Breast epithelium (tissue), 4 donors: Measurements from ENCODE around the gene GPLD1. TPM values are rescaled to one million over a fixed set of nuclear protein-coding genes. Genes with fewer than 3 reads are reported as not detected.

Experiments
- DNase-seq, 2 donors: peaks; one replicate each; pipeline ENCODE4 v3.0.0-alpha.2; 2019; ENCODE audit warnings: low spot score in 2 of 2
- H3K27ac ChIP-seq, 2 donors: fragments of 200-600 bp; sonication (generic) in 1 of 2; one replicate each; pipeline ENCODE4 v1.5.1; 2016 to 2019; ENCODE audit warnings: mild to moderate bottlenecking in 1 of 2
- H3K27me3 ChIP-seq, 2 donors: fragments of 200-600 bp; sonication (generic) in 1 of 2; one replicate each; pipeline versions ENCODE4 v1.5.1 to v1.6.0; 2017 to 2019; ENCODE audit warnings: control low read depth in 1 of 2, mild to moderate bottlenecking in 1 of 2
- H3K36me3 ChIP-seq: fragments of 200-600 bp; one replicate; pipeline ENCODE4 v1.5.1; 2019
- H3K4me1 ChIP-seq, 2 donors: fragments of 200-600 bp; sonication (generic); one replicate each; pipeline ENCODE4 v1.5.1; 2016 to 2019; ENCODE audit warnings: control low read depth in 1 of 2
- H3K4me3 ChIP-seq, 3 donors: fragments of 200-600 bp; sonication (generic); 1 replicate in 2 of 3; 2 replicates in 1 of 3; pipeline ENCODE4 v1.5.1; 2016 to 2019; ENCODE audit warnings: mild to moderate bottlenecking in 3 of 3, moderate library complexity in 2 of 3
- H3K9me3 ChIP-seq, 2 donors: fragments of 200-600 bp; sonication (generic) in 1 of 2; one replicate each; pipeline ENCODE4 v1.5.1; 2016 to 2019; ENCODE audit warnings: control low read depth in 1 of 2
- POLR2A ChIP-seq: fragments of 450-650 bp; IDR thresholded peaks from one replicate; pipeline ENCODE4 v1.6.1; 2016; ENCODE audit warnings: antibody characterized with exemption, mild to moderate bottlenecking, moderate library complexity
- POLR2AphosphoS5 ChIP-seq, 3 donors: sonication (generic); formaldehyde crosslinking; IDR thresholded peaks; one replicate each; pipeline ENCODE4 v1.6.1; 2017; ENCODE audit warnings: antibody characterized with exemption in 3 of 3
- intact Hi-C: fragments of 100-400 bp; cut with DNase I; formaldehyde crosslinking; loops from one replicate; pipeline ENCODE4 v1.15.1; 2023; ENCODE audit warnings: low total_unique reads
- total RNA-seq, 3 donors: library from RNA; depleted of rRNA; stranded (reverse); fragments of >200 nt; gene quantifications; one replicate each; pipeline ENCODE4 v1.1.0, GENCODE V29; 2016
- TF ChIP-seq, protein P1 (sequence below), 3 donors: fragments of 450-650 bp; IDR thresholded peaks; one replicate each; pipeline ENCODE4 v1.5.1; 2016 to 2017; ENCODE audit warnings: antibody characterized with exemption in 3 of 3, mild to moderate bottlenecking in 3 of 3, moderate library complexity in 3 of 3

The GPLD1 gene
- total RNA-seq, 3 donors from 2014 or later: 1.3 to 7.7 (median 2.5) TPM

DNA sequence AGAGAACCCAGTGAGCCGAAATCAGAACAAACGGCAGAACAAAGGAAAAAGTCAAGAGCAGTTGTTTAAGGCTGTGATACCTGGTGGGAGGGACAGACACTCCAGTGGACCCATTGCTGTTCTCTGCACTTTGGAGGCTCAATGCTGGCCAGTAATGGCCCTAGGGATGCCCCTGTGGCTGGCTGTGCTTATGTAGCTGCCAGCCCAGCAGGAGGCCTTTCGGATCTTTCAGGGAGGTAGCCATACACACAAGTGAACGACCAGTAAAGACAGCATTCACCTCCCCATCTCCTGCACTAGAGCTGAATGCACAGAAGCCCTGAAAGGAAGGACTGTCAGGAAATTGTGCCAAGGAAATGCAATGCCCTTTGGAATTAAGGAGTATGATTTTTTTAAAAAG lies 34.3 kb downstream of the GPLD1 start:
- no peak for DNase-seq
- no peak overlapping the region for H3K27ac ChIP-seq
- intact Hi-C loops: no loop called here
- H3K4me1 ChIP-seq: no peaks in the 10 kb centered on the region
- H3K27me3 ChIP-seq: no peaks in the 10 kb centered on the region
- no peaks in the 10 kb centered on the region for H3K36me3 ChIP-seq
- no peak for TF ChIP-seq POLR2AphosphoS5 (IDR thresholded peaks at IDR 0.05)
- TF ChIP-seq, protein P1, sequence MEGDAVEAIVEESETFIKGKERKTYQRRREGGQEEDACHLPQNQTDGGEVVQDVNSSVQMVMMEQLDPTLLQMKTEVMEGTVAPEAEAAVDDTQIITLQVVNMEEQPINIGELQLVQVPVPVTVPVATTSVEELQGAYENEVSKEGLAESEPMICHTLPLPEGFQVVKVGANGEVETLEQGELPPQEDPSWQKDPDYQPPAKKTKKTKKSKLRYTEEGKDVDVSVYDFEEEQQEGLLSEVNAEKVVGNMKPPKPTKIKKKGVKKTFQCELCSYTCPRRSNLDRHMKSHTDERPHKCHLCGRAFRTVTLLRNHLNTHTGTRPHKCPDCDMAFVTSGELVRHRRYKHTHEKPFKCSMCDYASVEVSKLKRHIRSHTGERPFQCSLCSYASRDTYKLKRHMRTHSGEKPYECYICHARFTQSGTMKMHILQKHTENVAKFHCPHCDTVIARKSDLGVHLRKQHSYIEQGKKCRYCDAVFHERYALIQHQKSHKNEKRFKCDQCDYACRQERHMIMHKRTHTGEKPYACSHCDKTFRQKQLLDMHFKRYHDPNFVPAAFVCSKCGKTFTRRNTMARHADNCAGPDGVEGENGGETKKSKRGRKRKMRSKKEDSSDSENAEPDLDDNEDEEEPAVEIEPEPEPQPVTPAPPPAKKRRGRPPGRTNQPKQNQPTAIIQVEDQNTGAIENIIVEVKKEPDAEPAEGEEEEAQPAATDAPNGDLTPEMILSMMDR (IDR thresholded peaks at IDR 0.05): no peak
- no peak for TF ChIP-seq POLR2A
- no peak overlapping the region for H3K4me3 ChIP-seq
- H3K9me3 ChIP-seq: no peaks in the 10 kb centered on the region

- H3K27me3 ChIP-seq: no peaks in the 10 kb centered on the region
- H3K9me3 ChIP-seq: no peaks in the 10 kb centered on the region
- H3K36me3 ChIP-seq: no peaks in the 10 kb centered on the region
- TF ChIP-seq, protein P1 (IDR thresholded peaks at IDR 0.05): no peak
- TF ChIP-seq POLR2A (no peak), POLR2AphosphoS5 (IDR thresholded peaks at IDR 0.05) (no peak)
- no peak overlapping the region for H3K4me3 ChIP-seq
- no peak overlapping the region for H3K27ac ChIP-seq
- H3K4me1 ChIP-seq: no peaks in the 10 kb centered on the region
- intact Hi-C loops: no loop called here
- DNase-seq: no peak
These were observed 34.9 kb downstream of the GPLD1 start for GRCh38 chr6:24454452-24454851.

- Histone ChIP-seq H3K27me3 (no peaks in the 10 kb centered on the region), H3K9me3 (no peaks in the 10 kb centered on the region), H3K4me1 (no peaks in the 10 kb centered on the region), H3K36me3 (no peaks in the 10 kb centered on the region), H3K27ac (no peak overlapping the region), H3K4me3 (no peak overlapping the region)
- no peak for DNase-seq
- intact Hi-C loops: no loop called here
- TF ChIP-seq POLR2AphosphoS5 (IDR thresholded peaks at IDR 0.05) (no peak), POLR2A (no peak)
- TF ChIP-seq, protein P1 (IDR thresholded peaks at IDR 0.05): no peak
These were observed 35.5 kb downstream of the GPLD1 start for GRCh38 chr6:24453921-24454320.

GRCh38 chr6:24451581-24452388 lies 37.6 kb downstream of the GPLD1 start:
- intact Hi-C loops: no loop called here
- Histone ChIP-seq H3K36me3 (no peaks in the 10 kb centered on the region), H3K27me3 (no peaks in the 10 kb centered on the region), H3K4me1 (no peaks in the 10 kb centered on the region), H3K4me3 (no peak overlapping the region), H3K9me3 (no peaks in the 10 kb centered on the region), H3K27ac (no peak overlapping the region)
- no peak for TF ChIP-seq POLR2A
- TF ChIP-seq, protein P1 (IDR thresholded peaks at IDR 0.05): no peak
- TF ChIP-seq POLR2AphosphoS5 (IDR thresholded peaks at IDR 0.05): no peak
- no peak for DNase-seq

GRCh38 chr6:24448828-24449525 lies 40.4 kb downstream of the GPLD1 start:
- Histone ChIP-seq H3K4me1 (no peaks in the 10 kb centered on the region), H3K27ac (no peak overlapping the region), H3K36me3 (no peaks in the 10 kb centered on the region), H3K4me3 (no peak overlapping the region), H3K27me3 (no peaks in the 10 kb centered on the region), H3K9me3 (no peaks in the 10 kb centered on the region)
- intact Hi-C loops: no loop called here
- DNase-seq: no peak
- TF ChIP-seq POLR2A (no peak), POLR2AphosphoS5 (IDR thresholded peaks at IDR 0.05) (no peak)
- TF ChIP-seq, protein P1 (IDR thresholded peaks at IDR 0.05): no peak
